Chondrocyte (in vitro differentiated cells): ENCODE measurements around the gene TAL1. TPM values are rescaled to one million over a fixed set of nuclear protein-coding genes. Genes with fewer than 3 reads are reported as not detected.

Experiments used
- DNase-seq: peaks from one replicate; pipeline ENCODE4 v3.0.0; 2021; ENCODE audit warnings: mixed read lengths, low spot score
- H3K27ac Mint-ChIP-seq: one replicate; pipeline ENCODE4 v1.8.0; 2021; ENCODE audit warnings: mild to moderate bottlenecking, moderate library complexity, mixed read lengths; ENCODE audit not compliant: unreplicated experiment
- H3K27me3 Mint-ChIP-seq: 2 replicates; pipeline ENCODE4 v1.8.0; 2021; ENCODE audit warnings: low read depth, mixed read lengths
- H3K36me3 Mint-ChIP-seq: 2 replicates; pipeline ENCODE4 v1.8.0; 2021; ENCODE audit warnings: low read depth, mixed read lengths
- H3K4me1 Mint-ChIP-seq: 2 replicates; pipeline ENCODE4 v1.8.0; 2021; ENCODE audit warnings: low read depth, mild to moderate bottlenecking, mixed read lengths
- H3K4me3 Mint-ChIP-seq: one replicate; pipeline ENCODE4 v1.8.0; 2021; ENCODE audit warnings: mild to moderate bottlenecking, moderate library complexity, mixed read lengths; ENCODE audit not compliant: unreplicated experiment
- H3K9me3 Mint-ChIP-seq: 2 replicates; pipeline ENCODE4 v1.8.0; 2021; ENCODE audit warnings: low read depth, mixed read lengths
- CTCF ChIP-seq: fragments of 200-600 bp; sonication (generic); IDR thresholded peaks from 2 replicates; pipeline ENCODE4 v1.5.0; 2021; ENCODE audit warnings: antibody characterized with exemption, mild to moderate bottlenecking, moderate library complexity
- total RNA-seq: library from RNA; stranded (reverse); gene quantifications from 3 replicates; pipeline ENCODE4 v1.2.1, GENCODE V29; 2021

The TAL1 gene
- total RNA-seq, 1 donor from 2014 or later = 0.10 TPM

- Mint-ChIP-seq H3K27ac (no peak overlapping the region), H3K9me3 (no peaks in the 10 kb centered on the region), H3K4me3 (no peak overlapping the region), H3K36me3 (no peaks in the 10 kb centered on the region), H3K4me1 (no peaks in the 10 kb centered on the region), H3K27me3 (peaks cover 8% of the 10 kb centered on the region)
- DNase-seq = no peak
- no peak for TF ChIP-seq CTCF
Observed at GRCh38 chr1:47214549-47214948, 17.5 kb downstream of the TAL1 start.

- TF ChIP-seq CTCF = no peak
- DNase-seq = no peak
- no peaks in the 10 kb centered on the region for H3K4me1 Mint-ChIP-seq
- no peaks in the 10 kb centered on the region for H3K9me3 Mint-ChIP-seq
- no peak overlapping the region for H3K4me3 Mint-ChIP-seq
- no peaks in the 10 kb centered on the region for H3K36me3 Mint-ChIP-seq
- H3K27me3 Mint-ChIP-seq = peaks cover 20% of the 10 kb centered on the region
- no peak overlapping the region for H3K27ac Mint-ChIP-seq
Observed at GRCh38 chr1:47213230-47213963, 18.6 kb downstream of the TAL1 start.

GRCh38 chr1:47212636-47213229 lies 19.3 kb downstream of the TAL1 start:
- Mint-ChIP-seq H3K27ac (no peak overlapping the region), H3K9me3 (no peaks in the 10 kb centered on the region), H3K27me3 (peaks cover 24% of the 10 kb centered on the region), H3K4me3 (no peak overlapping the region), H3K4me1 (no peaks in the 10 kb centered on the region), H3K36me3 (no peaks in the 10 kb centered on the region)
- DNase-seq = no peak
- no peak for TF ChIP-seq CTCF

GRCh38 chr1:47211796-47212269 lies 20.2 kb downstream of the TAL1 start:
- DNase-seq = no peak

GRCh38 chr1:47210666-47211065 lies 21.4 kb downstream of the TAL1 start:
- H3K36me3 Mint-ChIP-seq = no peaks in the 10 kb centered on the region
- H3K27ac Mint-ChIP-seq = no peak overlapping the region
- no peak for TF ChIP-seq CTCF
- H3K4me3 Mint-ChIP-seq = no peak overlapping the region
- H3K27me3 Mint-ChIP-seq = peaks cover 32% of the 10 kb centered on the region
- H3K9me3 Mint-ChIP-seq = no peaks in the 10 kb centered on the region
- H3K4me1 Mint-ChIP-seq = no peaks in the 10 kb centered on the region
- no peak for DNase-seq

More at GRCh38 chr1:47211796-47212269, 20.2 kb downstream of the TAL1 start:
- Mint-ChIP-seq H3K4me3 (no peak overlapping the region), H3K9me3 (no peaks in the 10 kb centered on the region), H3K27ac (no peak overlapping the region), H3K36me3 (no peaks in the 10 kb centered on the region), H3K4me1 (no peaks in the 10 kb centered on the region), H3K27me3 (peaks cover 27% of the 10 kb centered on the region)
- TF ChIP-seq CTCF = no peak
